Mucosa of stomach (tissue), 1 donor: ENCODE data around the gene ORC3.
A peak's percentile ranks its signal among the peaks of the same experiment; 100 is the strongest.
"Not testable (repeated sequence)": the region's sequence is repeated elsewhere in the genome, so short reads cannot be mapped to it uniquely, and the experiment has no call there.

Experiments
- H3K27me3 ChIP-seq: one replicate; pipeline ENCODE4 v1.7.0; 2013; ENCODE audit warnings: mild to moderate bottlenecking, low read length; ENCODE audit not compliant: control insufficient read depth, insufficient read depth
- H3K36me3 ChIP-seq: one replicate; pipeline ENCODE4 v1.7.0; 2013; ENCODE audit warnings: low read length; ENCODE audit not compliant: control insufficient read depth, insufficient read depth
- H3K4me1 ChIP-seq: one replicate; pipeline ENCODE4 v1.7.0; 2013; ENCODE audit warnings: mild to moderate bottlenecking, low read length; ENCODE audit not compliant: control insufficient read depth, insufficient read depth
- H3K4me3 ChIP-seq: one replicate; pipeline ENCODE4 v1.7.0; 2013; ENCODE audit warnings: low read length
- H3K9ac ChIP-seq: one replicate; pipeline ENCODE4 v1.7.0; 2013; ENCODE audit warnings: mild to moderate bottlenecking, low read length, moderate library complexity
- H3K9me3 ChIP-seq: one replicate; pipeline ENCODE4 v1.7.0; 2013; ENCODE audit warnings: mild to moderate bottlenecking, low read length, moderate library complexity; ENCODE audit not compliant: control insufficient read depth
- donor health status: Pancreatic carcinoma.

Gene ORC3

GRCh38 chr6:87702589-87702945 is 112.6 kb downstream of the ORC3 start:
- Histone ChIP-seq H3K9me3 (no peaks in the 10 kb centered on the region), H3K4me1 (peaks cover 12% of the 10 kb centered on the region), H3K4me3 (peak overlapping the region; percentile 92), H3K27me3 (no peaks in the 10 kb centered on the region), H3K36me3 (no peaks in the 10 kb centered on the region), H3K9ac (peak overlapping the region; percentile 96)

DNA sequence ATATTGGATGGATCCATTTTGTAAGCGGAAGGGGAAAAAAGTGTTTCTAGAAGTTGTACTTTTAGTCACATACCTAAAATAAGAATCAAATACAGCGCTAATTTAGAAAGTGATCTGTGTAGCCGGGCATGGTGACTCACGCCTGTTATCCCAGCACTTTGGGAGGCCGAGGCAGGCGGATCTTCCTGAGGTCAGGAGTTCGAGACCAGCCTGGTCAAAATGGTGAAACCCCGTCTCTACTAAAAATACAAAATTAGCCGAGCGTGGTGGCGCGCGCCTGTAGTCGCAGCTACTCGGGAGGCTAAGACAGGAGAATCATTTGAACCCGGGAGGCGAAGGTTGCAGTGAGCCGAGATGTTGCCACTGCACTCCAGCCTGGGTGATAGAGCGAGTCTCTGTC is 113.1 kb downstream of the ORC3 start:
- H3K9me3 ChIP-seq, H3K27me3 ChIP-seq, H3K36me3 ChIP-seq: not testable (repeated sequence)
- Histone ChIP-seq H3K9ac (peak overlapping the region; percentile 96), H3K4me3 (peak overlapping the region; percentile 92), H3K4me1 (peaks cover 10% of the 10 kb centered on the region)

- Histone ChIP-seq H3K4me3 (no peak overlapping the region), H3K9me3 (no peaks in the 10 kb centered on the region), H3K4me1 (peaks cover 6% of the 10 kb centered on the region), H3K9ac (no peak overlapping the region), H3K27me3 (no peaks in the 10 kb centered on the region), H3K36me3 (no peaks in the 10 kb centered on the region)
These were observed 115.2 kb downstream of the ORC3 start for GRCh38 chr6:87705070-87705691.

DNA sequence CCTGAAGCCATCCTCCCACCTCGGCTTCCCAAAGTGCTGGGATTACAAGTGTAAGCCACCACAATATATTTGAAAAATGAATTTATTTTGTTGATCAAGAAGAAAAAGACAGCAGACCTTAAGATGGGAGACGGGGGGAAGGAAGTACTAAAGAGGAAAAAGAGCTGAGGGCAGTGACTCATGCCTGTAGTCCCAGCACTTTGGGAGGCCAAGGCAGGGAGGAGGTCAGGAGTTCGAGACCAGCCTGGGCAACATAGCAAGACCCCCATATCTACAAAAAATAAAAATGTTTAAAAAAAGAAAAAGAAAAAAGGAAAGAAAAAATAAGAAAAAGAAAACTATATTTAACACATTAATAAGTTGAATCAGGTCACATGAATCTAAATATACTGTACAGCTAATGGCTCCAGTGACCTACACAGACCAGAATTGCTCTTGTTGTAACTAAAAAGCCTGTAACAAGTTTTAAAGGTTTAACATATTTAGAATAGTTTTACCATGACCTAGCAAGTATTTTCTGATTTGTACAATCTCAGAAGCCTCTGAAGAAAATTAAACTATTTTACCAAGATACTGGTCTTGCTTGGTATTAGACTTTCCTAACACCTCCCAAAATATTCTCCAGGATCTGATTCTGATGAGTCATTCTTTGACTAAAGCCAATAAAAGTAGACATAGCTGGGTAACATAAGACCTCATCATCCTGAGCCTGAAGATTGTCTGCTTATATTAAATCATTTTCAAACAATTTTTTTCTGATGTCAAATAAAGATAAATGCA is 116.4 kb downstream of the ORC3 start:
- H3K4me1 ChIP-seq = peaks cover 6% of the 10 kb centered on the region
- H3K4me3 ChIP-seq = no peak overlapping the region
- H3K9me3 ChIP-seq = no peaks in the 10 kb centered on the region
- H3K27me3 ChIP-seq = no peaks in the 10 kb centered on the region
- no peak overlapping the region for H3K9ac ChIP-seq
- no peaks in the 10 kb centered on the region for H3K36me3 ChIP-seq

GRCh38 chr6:87708581-87709427 is 118.9 kb downstream of the ORC3 start:
- not testable (repeated sequence) for H3K36me3 ChIP-seq, H3K9ac ChIP-seq, H3K4me1 ChIP-seq, H3K27me3 ChIP-seq, H3K4me3 ChIP-seq, H3K9me3 ChIP-seq

DNA sequence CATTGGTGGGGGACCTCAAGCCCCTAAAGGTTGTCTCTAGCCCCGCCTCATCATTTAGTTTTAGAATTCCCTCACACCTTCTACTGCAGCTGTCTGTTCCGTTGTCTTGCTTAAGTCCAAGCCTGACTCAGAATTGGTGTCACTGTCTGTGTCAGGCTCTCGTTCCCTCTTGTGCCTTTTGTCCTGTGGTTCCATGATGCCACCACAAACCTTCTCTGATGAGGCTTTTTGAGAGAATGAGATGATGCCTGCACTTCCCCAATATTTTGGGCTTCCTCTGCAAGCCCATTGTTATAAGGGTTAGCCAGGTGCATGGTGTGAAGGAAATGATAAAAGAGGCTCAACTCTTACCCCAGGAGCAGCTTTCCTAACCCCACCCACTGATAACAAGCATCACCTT is 120.2 kb downstream of the ORC3 start:
- H3K4me3 ChIP-seq = no peak overlapping the region
- no peaks in the 10 kb centered on the region for H3K36me3 ChIP-seq
- H3K9ac ChIP-seq = no peak overlapping the region
- no peaks in the 10 kb centered on the region for H3K27me3 ChIP-seq
- H3K4me1 ChIP-seq = peaks cover 4% of the 10 kb centered on the region
- no peaks in the 10 kb centered on the region for H3K9me3 ChIP-seq

- H3K4me1 ChIP-seq, H3K9me3 ChIP-seq, H3K9ac ChIP-seq, H3K4me3 ChIP-seq, H3K36me3 ChIP-seq, H3K27me3 ChIP-seq: not testable (repeated sequence)
These were observed 122.8 kb downstream of the ORC3 start for GRCh38 chr6:87712713-87713112.

DNA sequence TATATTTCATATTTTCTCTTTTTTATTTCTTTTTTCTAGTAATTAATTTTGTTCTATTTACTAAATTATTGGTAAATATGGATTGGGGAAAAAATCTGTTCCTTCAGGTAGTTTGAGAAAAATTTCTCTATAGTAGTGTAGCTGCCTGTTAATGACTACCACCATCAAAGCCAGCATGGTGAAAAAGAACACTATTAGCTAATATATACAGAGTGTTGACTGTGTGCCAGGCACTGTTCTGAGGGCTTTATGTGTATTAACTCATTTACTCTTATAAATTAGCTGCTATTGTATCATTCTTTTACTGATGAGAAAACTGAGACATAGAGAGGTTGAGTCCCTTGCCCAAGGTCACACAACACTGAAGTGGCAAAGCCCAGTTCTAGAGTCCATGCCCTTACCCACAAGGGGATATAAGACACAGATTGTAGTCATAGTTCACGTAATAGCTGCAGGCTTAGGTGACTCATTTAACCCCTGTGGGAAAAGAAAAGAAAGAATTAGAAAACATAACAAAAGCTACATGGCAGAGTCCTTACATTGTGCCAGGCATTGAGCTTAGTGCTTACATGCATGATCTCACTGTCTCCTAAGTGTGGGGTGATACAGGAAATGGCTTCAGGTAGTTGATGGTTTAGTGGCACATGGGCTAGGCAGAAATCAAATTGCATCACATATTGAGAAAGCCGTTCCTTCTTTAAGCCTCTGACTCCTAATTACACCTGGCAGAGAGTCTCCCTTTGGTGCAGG is 124.3 kb downstream of the ORC3 start:
- Histone ChIP-seq H3K9ac (no peak overlapping the region), H3K4me3 (no peak overlapping the region), H3K9me3 (no peaks in the 10 kb centered on the region), H3K36me3 (no peaks in the 10 kb centered on the region), H3K4me1 (no peaks in the 10 kb centered on the region), H3K27me3 (no peaks in the 10 kb centered on the region)
